Astrocyte (in vitro differentiated cells and primary cell): ENCODE results near the gene DARS1. TPM values are rescaled to one million over a fixed set of nuclear protein-coding genes. Genes with fewer than 3 reads are reported as not detected.

ENCODE experiments used
- DNase-seq: peaks from one replicate; pipeline ENCODE4 v3.0.0-alpha.2; 2010; ENCODE audit warnings: low read depth
- FAIRE-seq: peaks from 2 replicates; lab custom pipeline; 2011; peaks lifted over from hg19 to GRCh38; lab: Jason Lieb, UNC
- H2AFZ ChIP-seq: 2 replicates; pipeline ENCODE4 v1.6.0; 2012; ENCODE audit warnings: low read depth, low read length, inconsistent platforms
- H3K27ac ChIP-seq: 2 replicates; pipeline ENCODE4 v1.5.1; 2011; ENCODE audit warnings: low read depth, low read length, inconsistent platforms
- H3K27me3 ChIP-seq: 2 replicates; pipeline ENCODE4 v1.6.0; 2011; ENCODE audit warnings: low read length, inconsistent platforms; ENCODE audit not compliant: insufficient read depth
- H3K36me3 ChIP-seq: 2 replicates; pipeline ENCODE4 v1.5.1; 2011; ENCODE audit warnings: low read length, inconsistent platforms; ENCODE audit not compliant: insufficient read depth
- H3K4me1 ChIP-seq: 2 replicates; pipeline ENCODE4 v1.5.1; 2011; ENCODE audit warnings: low read length, inconsistent platforms; ENCODE audit not compliant: insufficient read depth
- H3K4me2 ChIP-seq: 2 replicates; pipeline ENCODE4 v1.6.0; 2012; ENCODE audit warnings: low read length, inconsistent platforms
- H3K4me3 ChIP-seq: 2 replicates; pipeline ENCODE4 v1.5.1; 2011; ENCODE audit warnings: low read depth, mild to moderate bottlenecking, low read length, inconsistent platforms; ENCODE audit not compliant: insufficient read depth
- H3K79me2 ChIP-seq: 2 replicates; pipeline ENCODE4 v1.6.0; 2012; ENCODE audit warnings: mild to moderate bottlenecking, low read length, inconsistent platforms; ENCODE audit not compliant: insufficient read depth
- H3K9ac ChIP-seq: 2 replicates; pipeline ENCODE4 v1.6.0; 2012; ENCODE audit warnings: mild to moderate bottlenecking, low read length, inconsistent platforms
- H3K9me3 ChIP-seq: 2 replicates; pipeline ENCODE4 v1.5.1; 2012; ENCODE audit warnings: low read depth, mild to moderate bottlenecking, low read length, inconsistent platforms; ENCODE audit not compliant: insufficient read depth
- H4K20me1 ChIP-seq: 2 replicates; pipeline ENCODE4 v1.6.0; 2012; ENCODE audit warnings: low read length, inconsistent platforms; ENCODE audit not compliant: insufficient read depth
- H3K27ac Mint-ChIP-seq: one replicate; pipeline ENCODE4 v1.8.0; 2021; ENCODE audit warnings: mild to moderate bottlenecking, mixed read lengths; ENCODE audit not compliant: unreplicated experiment
- H3K27me3 Mint-ChIP-seq: one replicate; pipeline ENCODE4 v1.8.0; 2021; ENCODE audit warnings: low read depth, mixed read lengths; ENCODE audit not compliant: unreplicated experiment
- H3K36me3 Mint-ChIP-seq: one replicate; pipeline ENCODE4 v1.8.0; 2021; ENCODE audit warnings: low read depth, mixed read lengths; ENCODE audit not compliant: unreplicated experiment
- H3K4me1 Mint-ChIP-seq: one replicate; pipeline ENCODE4 v1.8.0; 2021; ENCODE audit warnings: low read depth, mixed read lengths; ENCODE audit not compliant: unreplicated experiment
- H3K4me3 Mint-ChIP-seq: one replicate; pipeline ENCODE4 v1.8.0; 2021; ENCODE audit warnings: mild to moderate bottlenecking, moderate library complexity, mixed read lengths; ENCODE audit not compliant: unreplicated experiment
- H3K9me3 Mint-ChIP-seq: one replicate; pipeline ENCODE4 v1.8.0; 2021; ENCODE audit warnings: mild to moderate bottlenecking, mixed read lengths; ENCODE audit not compliant: unreplicated experiment
- CTCF ChIP-seq: IDR thresholded peaks from 2 replicates; pipeline ENCODE4 v1.5.1; 2011; ENCODE audit warnings: low read depth, mild to moderate bottlenecking, inconsistent platforms, low read length, moderate library complexity; ENCODE audit not compliant: insufficient read depth
- EZH2 ChIP-seq: IDR thresholded peaks from 2 replicates; pipeline ENCODE4 v1.6.1; 2012; ENCODE audit warnings: mild to moderate bottlenecking, low read length, inconsistent platforms; ENCODE audit not compliant: insufficient read depth
- total RNA-seq: library from RNA; stranded (reverse); gene quantifications from 2 replicates; pipeline ENCODE4 v1.2.1, GENCODE V29; 2021

DARS1 gene
- total RNA-seq, 1 donor from 2014 or later, result 37.9 TPM

- H3K36me3 Mint-ChIP-seq, result peaks cover 12% of the 10 kb centered on the region
- no peak overlapping the region for H3K4me3 Mint-ChIP-seq
- H3K27me3 ChIP-seq, result no peaks in the 10 kb centered on the region
- H2AFZ ChIP-seq, result no peak overlapping the region
- peaks cover 12% of the 10 kb centered on the region for H3K4me1 Mint-ChIP-seq
- H3K4me3 ChIP-seq, result no peak overlapping the region
- no peak overlapping the region for H3K27ac Mint-ChIP-seq
- peaks cover 17% of the 10 kb centered on the region for H4K20me1 ChIP-seq
- peaks cover 35% of the 10 kb centered on the region for H3K79me2 ChIP-seq
- H3K27ac ChIP-seq, result no peak overlapping the region
- DNase-seq (peak; percentile 44), FAIRE-seq (no peak)
- H3K4me1 ChIP-seq, result peaks cover 22% of the 10 kb centered on the region
- no peaks in the 10 kb centered on the region for H3K27me3 Mint-ChIP-seq
- no peak overlapping the region for H3K9ac ChIP-seq
- peaks cover 3% of the 10 kb centered on the region for H3K9me3 Mint-ChIP-seq
- no peaks in the 10 kb centered on the region for H3K9me3 ChIP-seq
- no peaks in the 10 kb centered on the region for H3K36me3 ChIP-seq
- H3K4me2 ChIP-seq, result no peak overlapping the region
- TF ChIP-seq CTCF (no peak), EZH2 (no peak)
These were observed 32.5 kb downstream of the DARS1 start for GRCh38 chr2:135952891-135953290.

GRCh38 chr2:135951041-135951583 is 34.3 kb downstream of the DARS1 start:
- Mint-ChIP-seq H3K9me3 (peaks cover 2% of the 10 kb centered on the region), H3K27me3 (no peaks in the 10 kb centered on the region), H3K4me3 (no peak overlapping the region), H3K4me1 (peaks cover 12% of the 10 kb centered on the region), H3K36me3 (peaks cover 12% of the 10 kb centered on the region), H3K27ac (no peak overlapping the region)
- TF ChIP-seq CTCF (no peak), EZH2 (no peak)
- Histone ChIP-seq H3K27ac (no peak overlapping the region), H3K27me3 (no peaks in the 10 kb centered on the region), H3K4me1 (peaks cover 22% of the 10 kb centered on the region), H3K4me3 (no peak overlapping the region), H3K36me3 (no peaks in the 10 kb centered on the region), H3K4me2 (no peak overlapping the region), H3K9ac (no peak overlapping the region), H3K9me3 (no peaks in the 10 kb centered on the region), H3K79me2 (peaks cover 44% of the 10 kb centered on the region), H2AFZ (no peak overlapping the region), H4K20me1 (peaks cover 14% of the 10 kb centered on the region)
- no peak for DNase-seq
- FAIRE-seq, result no peak

GRCh38 chr2:135949451-135950234 is 35.8 kb downstream of the DARS1 start:
- H3K4me3 Mint-ChIP-seq, result no peak overlapping the region
- H3K36me3 Mint-ChIP-seq, result peaks cover 12% of the 10 kb centered on the region
- no peak for TF ChIP-seq CTCF
- no peak for TF ChIP-seq EZH2
- Histone ChIP-seq H3K27ac (peak overlapping the region; percentile 64), H2AFZ (no peak overlapping the region), H3K9ac (peak overlapping the region; percentile 9), H3K27me3 (no peaks in the 10 kb centered on the region), H3K4me1 (peaks cover 22% of the 10 kb centered on the region), H3K9me3 (no peaks in the 10 kb centered on the region), H3K4me2 (peak overlapping the region; percentile 25), H4K20me1 (peaks cover 12% of the 10 kb centered on the region), H3K4me3 (no peak overlapping the region), H3K79me2 (peaks cover 39% of the 10 kb centered on the region), H3K36me3 (no peaks in the 10 kb centered on the region)
- no peak for DNase-seq
- H3K9me3 Mint-ChIP-seq, result peaks cover 2% of the 10 kb centered on the region
- peaks cover 12% of the 10 kb centered on the region for H3K4me1 Mint-ChIP-seq
- no peak for FAIRE-seq
- peak overlapping the region; percentile 53 for H3K27ac Mint-ChIP-seq
- H3K27me3 Mint-ChIP-seq, result no peaks in the 10 kb centered on the region
